Measurements from ENCODE around the gene MTFR1L. TPM values are rescaled to one million over a fixed set of nuclear protein-coding genes. Genes with fewer than 3 reads are reported as not detected.

The MTFR1L gene
- total RNA-seq, 1 experiment from 2014 or later: 23.2 TPM

- CTCF ChIA-PET: no interaction called here
- Mint-ChIP-seq H3K27ac (ENCODE audit: unreplicated experiment) (no peak overlapping the region), H3K36me3 (ENCODE audit: insufficient read depth, unreplicated experiment) (peaks cover 7% of the 10 kb centered on the region)
Measured at GRCh38 chr1:25772692-25773245, 47.0 kb upstream of the MTFR1L start.

GRCh38 chr1:25773441-25774125, 46.2 kb upstream of the MTFR1L start:
- CTCF ChIA-PET: no interaction called here
- TF ChIP-seq CTCF (IDR thresholded peaks at IDR 0.05; ENCODE audit: unreplicated experiment): no peak
- intact Hi-C loops (cut with micrococcal nuclease; ENCODE audit: unreplicated experiment): no loop called here
- Mint-ChIP-seq H3K9me3 (ENCODE audit: low read depth, unreplicated experiment) (no peaks in the 10 kb centered on the region), H3K4me1 (ENCODE audit: low read depth, unreplicated experiment) (peaks cover 33% of the 10 kb centered on the region), H3K27me3 (ENCODE audit: unreplicated experiment) (peaks cover 41% of the 10 kb centered on the region), H3K27ac (ENCODE audit: unreplicated experiment) (no peak overlapping the region), H3K4me3 (ENCODE audit: low read depth, unreplicated experiment) (peak overlapping the region; percentile 37), H3K36me3 (ENCODE audit: insufficient read depth, unreplicated experiment) (peaks cover 7% of the 10 kb centered on the region)
- BruUV-seq (replicated peaks): no TSS peak
- peak; percentile 82 for DNase-seq

More at GRCh38 chr1:25772692-25773245, 47.0 kb upstream of the MTFR1L start:
- Mint-ChIP-seq H3K27me3 (ENCODE audit: unreplicated experiment) (peaks cover 47% of the 10 kb centered on the region), H3K9me3 (ENCODE audit: low read depth, unreplicated experiment) (no peaks in the 10 kb centered on the region), H3K4me3 (ENCODE audit: low read depth, unreplicated experiment) (no peak overlapping the region), H3K4me1 (ENCODE audit: low read depth, unreplicated experiment) (peaks cover 33% of the 10 kb centered on the region)
- no TSS peak for BruUV-seq (replicated peaks)
- intact Hi-C loops (cut with micrococcal nuclease; ENCODE audit: unreplicated experiment): no loop called here
- no peak for TF ChIP-seq CTCF (IDR thresholded peaks at IDR 0.05; ENCODE audit: unreplicated experiment)
- no peak for DNase-seq

GRCh38 chr1:25774206-25774803, 45.4 kb upstream of the MTFR1L start:
- Mint-ChIP-seq H3K9me3 (ENCODE audit: low read depth, unreplicated experiment) (no peaks in the 10 kb centered on the region), H3K4me3 (ENCODE audit: low read depth, unreplicated experiment) (peak overlapping the region; percentile 37), H3K36me3 (ENCODE audit: insufficient read depth, unreplicated experiment) (peaks cover 2% of the 10 kb centered on the region), H3K27me3 (ENCODE audit: unreplicated experiment) (peaks cover 34% of the 10 kb centered on the region), H3K27ac (ENCODE audit: unreplicated experiment) (no peak overlapping the region), H3K4me1 (ENCODE audit: low read depth, unreplicated experiment) (peaks cover 33% of the 10 kb centered on the region)
- no peak for TF ChIP-seq CTCF (IDR thresholded peaks at IDR 0.05; ENCODE audit: unreplicated experiment)
- no peak for DNase-seq
- CTCF ChIA-PET: interaction anchor here (1.4 kb wide), 1 partner anchor 18 kb away, joined by 3 read pairs; no protein-coding TSS in a partner anchor
- BruUV-seq (replicated peaks): no TSS peak
- intact Hi-C loops (cut with micrococcal nuclease; ENCODE audit: unreplicated experiment): no loop called here

GRCh38 chr1:25774921-25775771, 44.6 kb upstream of the MTFR1L start:
- BruUV-seq (replicated peaks): no TSS peak
- Mint-ChIP-seq H3K27me3 (ENCODE audit: unreplicated experiment) (peaks cover 26% of the 10 kb centered on the region), H3K27ac (ENCODE audit: unreplicated experiment) (no peak overlapping the region), H3K4me1 (ENCODE audit: low read depth, unreplicated experiment) (peaks cover 33% of the 10 kb centered on the region), H3K36me3 (ENCODE audit: insufficient read depth, unreplicated experiment) (no peaks in the 10 kb centered on the region), H3K9me3 (ENCODE audit: low read depth, unreplicated experiment) (no peaks in the 10 kb centered on the region), H3K4me3 (ENCODE audit: low read depth, unreplicated experiment) (no peak overlapping the region)
- intact Hi-C loops (cut with micrococcal nuclease; ENCODE audit: unreplicated experiment): no loop called here
- CTCF ChIA-PET: interaction anchor here (0.6 to 1.4 kb wide), 2 partner anchors 15 to 17 kb away, joined by 3 read pairs; no protein-coding TSS in a partner anchor
- TF ChIP-seq CTCF (IDR thresholded peaks at IDR 0.05; ENCODE audit: unreplicated experiment): no peak
- peak; percentile 11 for DNase-seq

All from Calu3 (cell line).